AG04449 (cell line): ENCODE measurements around the gene RPS6KB1.
"Not testable (repeated sequence)": the region's sequence is repeated elsewhere in the genome, so short reads cannot be mapped to it uniquely, and the experiment has no call there.

ENCODE experiments used
- CTCF ChIA-PET: fragments of 350-600 bp; formaldehyde crosslinking; extraction: SDS; loops from one replicate; lab custom pipeline; 2021; ENCODE audit warnings: antibody characterized with exemption; lab: Yijun Ruan, JAX
- POLR2A ChIA-PET: fragments of 400-600, 350-600 bp; formaldehyde crosslinking; extraction: SDS; loops from one replicate; lab custom pipeline; 2020; ENCODE audit warnings: antibody characterized with exemption, inconsistent platforms; lab: Yijun Ruan, JAX
- DNase-seq: peaks from one replicate; pipeline ENCODE4 v3.0.0-alpha.2; 2010; ENCODE audit warnings: low read depth, low spot score
- H3K4me3 ChIP-seq: 2 replicates; pipeline ENCODE4 v1.5.1; 2011; ENCODE audit warnings: low read depth, mild to moderate bottlenecking, control low read depth, low read length
- TF ChIP-seq, protein P1 (sequence below): IDR thresholded peaks from one replicate; pipeline ENCODE4 v1.5.1; 2011; ENCODE audit warnings: mild to moderate bottlenecking, moderate library complexity, low read length, control low read depth, inconsistent platforms; ENCODE audit not compliant: insufficient read depth; ENCODE audit errors: missing control alignments

The RPS6KB1 gene

DNA sequence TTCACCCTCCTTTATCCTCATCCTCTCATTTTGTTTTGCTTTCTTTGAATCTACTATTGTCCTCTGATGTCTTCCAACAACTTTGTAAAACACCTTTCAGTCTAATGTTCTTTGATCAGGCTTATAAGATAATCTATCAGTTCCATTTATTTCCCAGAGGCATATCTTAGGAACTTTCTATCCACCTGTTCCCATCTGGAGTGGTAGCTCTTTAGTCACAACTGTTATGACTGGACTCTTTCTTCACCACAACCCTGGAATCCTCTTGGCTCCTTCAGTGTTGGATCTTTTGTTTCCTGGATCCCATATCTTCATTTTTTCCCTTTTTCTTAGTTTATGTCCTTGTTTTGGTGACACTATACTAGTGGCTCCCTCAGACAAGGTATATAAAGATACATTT, 23.5 kb downstream of the RPS6KB1 start:
- TF ChIP-seq, protein P1, sequence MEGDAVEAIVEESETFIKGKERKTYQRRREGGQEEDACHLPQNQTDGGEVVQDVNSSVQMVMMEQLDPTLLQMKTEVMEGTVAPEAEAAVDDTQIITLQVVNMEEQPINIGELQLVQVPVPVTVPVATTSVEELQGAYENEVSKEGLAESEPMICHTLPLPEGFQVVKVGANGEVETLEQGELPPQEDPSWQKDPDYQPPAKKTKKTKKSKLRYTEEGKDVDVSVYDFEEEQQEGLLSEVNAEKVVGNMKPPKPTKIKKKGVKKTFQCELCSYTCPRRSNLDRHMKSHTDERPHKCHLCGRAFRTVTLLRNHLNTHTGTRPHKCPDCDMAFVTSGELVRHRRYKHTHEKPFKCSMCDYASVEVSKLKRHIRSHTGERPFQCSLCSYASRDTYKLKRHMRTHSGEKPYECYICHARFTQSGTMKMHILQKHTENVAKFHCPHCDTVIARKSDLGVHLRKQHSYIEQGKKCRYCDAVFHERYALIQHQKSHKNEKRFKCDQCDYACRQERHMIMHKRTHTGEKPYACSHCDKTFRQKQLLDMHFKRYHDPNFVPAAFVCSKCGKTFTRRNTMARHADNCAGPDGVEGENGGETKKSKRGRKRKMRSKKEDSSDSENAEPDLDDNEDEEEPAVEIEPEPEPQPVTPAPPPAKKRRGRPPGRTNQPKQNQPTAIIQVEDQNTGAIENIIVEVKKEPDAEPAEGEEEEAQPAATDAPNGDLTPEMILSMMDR: no peak
- no peak overlapping the region for H3K4me3 ChIP-seq
- DNase-seq: no peak
- POLR2A ChIA-PET: no interaction called here
- CTCF ChIA-PET: interaction anchor here (5.8 kb wide), 1 partner anchor 120 kb away, joined by 36 read pairs; no protein-coding TSS in a partner anchor

DNA sequence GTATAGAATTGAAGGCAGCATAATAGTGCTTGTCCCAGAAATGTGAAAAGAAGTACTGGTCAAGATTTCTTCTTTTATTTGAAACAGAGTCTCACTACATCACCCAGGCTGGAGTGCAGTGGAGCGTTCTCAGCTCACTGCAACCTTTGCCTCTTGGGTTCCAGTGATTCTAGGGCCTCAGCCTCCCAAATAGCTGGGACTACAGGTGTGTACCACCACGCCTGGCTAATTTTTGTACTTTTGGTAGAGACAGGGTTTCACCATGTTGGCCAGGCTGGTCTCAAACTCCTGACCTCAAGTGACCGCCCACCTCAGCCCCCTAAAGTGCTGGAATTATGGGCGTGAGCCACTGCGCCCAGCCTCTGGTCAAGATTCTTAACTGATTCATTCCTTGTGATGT, 27.7 kb downstream of the RPS6KB1 start:
- H3K4me3 ChIP-seq, POLR2A ChIA-PET, DNase-seq: not testable (repeated sequence)
- CTCF ChIA-PET: interaction anchor here (0.8 to 5.8 kb wide), 3 partner anchors 9 to 116 kb away, joined by 3 to 36 read pairs (median 4); no protein-coding TSS in a partner anchor

DNA sequence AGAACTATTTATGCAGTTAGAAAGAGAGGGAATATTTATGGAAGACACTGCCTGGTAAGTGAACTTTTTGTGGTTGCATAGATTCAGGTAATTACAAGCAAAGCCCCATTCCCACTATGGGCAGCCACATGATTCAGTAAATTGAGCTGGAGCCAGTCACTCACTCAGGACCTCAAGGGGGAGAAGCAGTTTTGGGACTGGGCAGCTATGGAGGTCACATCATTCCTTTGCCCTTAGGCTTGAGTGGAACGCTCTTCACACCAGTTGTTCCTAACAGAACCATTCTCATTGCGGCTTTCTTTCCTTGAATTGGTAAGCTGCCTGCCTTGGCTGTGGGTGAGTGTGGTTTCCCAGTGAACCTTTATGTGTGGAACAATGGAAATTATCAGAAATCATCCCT, 37.2 kb downstream of the RPS6KB1 start:
- CTCF ChIA-PET: interaction anchor here (1.8 kb wide), 1 partner anchor 16 kb away, joined by 7 read pairs; no protein-coding TSS in a partner anchor
- POLR2A ChIA-PET, DNase-seq, H3K4me3 ChIP-seq: not testable (repeated sequence)

DNA sequence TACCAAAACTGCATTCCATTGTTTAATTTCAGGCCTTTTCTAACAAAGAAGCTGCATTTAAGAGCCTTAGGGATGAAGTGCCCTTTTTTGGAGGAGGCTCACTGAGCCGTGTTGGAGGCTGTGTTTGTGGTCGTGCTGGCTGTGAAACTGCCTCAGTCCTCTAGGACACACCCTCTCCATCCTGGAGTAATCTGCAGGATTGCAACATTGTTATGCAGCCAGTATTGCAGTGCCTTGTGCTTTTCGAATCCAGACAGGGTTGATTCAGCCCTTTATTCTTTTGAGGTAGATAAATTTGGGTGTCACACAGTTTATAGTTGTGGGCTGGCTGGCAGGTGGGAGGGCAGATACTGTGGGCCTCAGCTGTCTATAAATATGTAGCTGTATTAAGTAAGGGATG, 37.8 kb downstream of the RPS6KB1 start:
- DNase-seq, H3K4me3 ChIP-seq, POLR2A ChIA-PET: not testable (repeated sequence)
- CTCF ChIA-PET: interaction anchor here (1.8 kb wide), 1 partner anchor 17 kb away, joined by 7 read pairs; no protein-coding TSS in a partner anchor

DNA sequence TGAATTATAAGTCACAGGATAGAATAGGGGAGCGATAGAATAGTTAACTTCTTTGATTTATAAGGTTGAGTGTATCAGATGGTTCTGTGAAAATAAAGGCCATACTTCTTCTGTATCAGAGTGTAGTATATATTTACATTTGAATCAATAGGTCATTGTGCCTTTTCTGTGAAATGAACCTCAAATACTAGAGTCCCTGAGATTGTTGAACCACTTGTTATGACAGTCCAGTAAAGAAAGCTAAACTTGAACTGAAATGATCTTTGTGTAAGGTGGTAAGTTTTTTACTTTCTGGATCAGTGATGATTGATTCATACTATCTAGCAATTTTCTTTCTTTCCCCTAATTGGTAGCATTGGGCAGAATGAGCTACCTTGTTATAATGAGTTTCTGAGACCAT, 40.4 kb downstream of the RPS6KB1 start:
- DNase-seq, H3K4me3 ChIP-seq, POLR2A ChIA-PET: not testable (repeated sequence)
- CTCF ChIA-PET: interaction anchor here (1.7 kb wide), 1 partner anchor 19 kb away, joined by 9 read pairs; no protein-coding TSS in a partner anchor

DNA sequence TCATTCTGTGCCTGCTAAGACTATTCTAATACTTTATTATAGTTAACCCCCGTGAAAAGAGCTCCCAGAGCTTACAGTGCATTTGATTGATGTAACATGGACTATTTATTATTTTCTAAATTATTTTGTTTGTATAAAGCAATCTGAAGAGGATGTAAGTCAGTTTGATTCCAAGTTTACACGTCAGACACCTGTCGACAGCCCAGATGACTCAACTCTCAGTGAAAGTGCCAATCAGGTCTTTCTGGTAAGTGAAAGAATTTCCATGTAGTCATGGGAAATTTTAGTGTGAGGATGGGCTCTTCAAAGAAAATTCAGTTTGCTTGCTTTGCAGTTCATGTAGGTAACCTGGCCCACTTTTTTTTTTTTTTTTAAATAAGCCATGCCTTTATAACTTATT, 47.8 kb downstream of the RPS6KB1 start:
- POLR2A ChIA-PET, H3K4me3 ChIP-seq, DNase-seq: not testable (repeated sequence)
- CTCF ChIA-PET: interaction anchor here (2.9 kb wide), 1 partner anchor 27 kb away, joined by 12 read pairs; no protein-coding TSS in a partner anchor

DNA sequence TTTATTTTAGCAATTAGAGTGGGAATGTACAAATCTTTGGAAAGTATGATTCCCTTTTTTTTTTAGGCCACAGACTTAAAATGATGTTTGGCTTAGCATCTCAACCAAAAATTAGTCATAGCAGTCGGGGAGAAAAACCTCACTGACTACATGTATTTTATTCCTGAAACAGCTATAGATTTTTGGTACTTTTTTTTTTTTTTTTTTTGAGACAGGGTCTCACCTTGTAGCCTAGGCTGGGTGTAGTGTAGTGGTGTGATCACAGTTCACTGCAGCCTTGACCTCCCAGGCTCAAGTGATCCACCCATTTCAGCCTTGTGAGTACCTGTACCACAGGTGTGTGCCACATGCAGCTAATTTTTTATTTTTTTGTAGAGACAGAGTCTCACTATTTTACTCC, 48.2 kb downstream of the RPS6KB1 start:
- TF ChIP-seq, protein P1: no peak
- H3K4me3 ChIP-seq: no peak overlapping the region
- POLR2A ChIA-PET: no interaction called here
- no peak for DNase-seq
- CTCF ChIA-PET: no interaction called here

DNA sequence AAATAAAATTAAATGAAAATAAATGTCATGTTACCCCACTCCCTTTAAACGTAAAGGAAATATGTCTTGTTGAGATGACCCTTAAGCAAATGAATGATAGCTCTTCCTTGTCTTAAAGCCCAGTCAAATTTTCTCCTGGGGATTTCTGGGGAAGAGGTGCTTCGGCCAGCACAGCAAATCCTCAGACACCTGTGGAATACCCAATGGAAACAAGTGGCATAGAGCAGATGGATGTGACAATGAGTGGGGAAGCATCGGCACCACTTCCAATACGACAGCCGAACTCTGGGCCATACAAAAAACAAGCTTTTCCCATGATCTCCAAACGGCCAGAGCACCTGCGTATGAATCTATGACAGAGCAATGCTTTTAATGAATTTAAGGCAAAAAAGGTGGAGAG, 53.5 kb downstream of the RPS6KB1 start:
- DNase-seq, POLR2A ChIA-PET, H3K4me3 ChIP-seq: not testable (repeated sequence)
- CTCF ChIA-PET: interaction anchor here (1.3 kb wide), 1 partner anchor 32 kb away, joined by 5 read pairs; no protein-coding TSS in a partner anchor

DNA sequence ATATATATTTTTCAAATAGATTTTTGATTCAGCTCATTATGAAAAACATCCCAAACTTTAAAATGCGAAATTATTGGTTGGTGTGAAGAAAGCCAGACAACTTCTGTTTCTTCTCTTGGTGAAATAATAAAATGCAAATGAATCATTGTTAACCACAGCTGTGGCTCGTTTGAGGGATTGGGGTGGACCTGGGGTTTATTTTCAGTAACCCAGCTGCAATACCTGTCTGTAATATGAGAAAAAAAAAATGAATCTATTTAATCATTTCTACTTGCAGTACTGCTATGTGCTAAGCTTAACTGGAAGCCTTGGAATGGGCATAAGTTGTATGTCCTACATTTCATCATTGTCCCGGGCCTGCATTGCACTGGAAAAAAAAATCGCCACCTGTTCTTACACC, 54.4 kb downstream of the RPS6KB1 start:
- CTCF ChIA-PET, DNase-seq, POLR2A ChIA-PET: not testable (repeated sequence)

DNA sequence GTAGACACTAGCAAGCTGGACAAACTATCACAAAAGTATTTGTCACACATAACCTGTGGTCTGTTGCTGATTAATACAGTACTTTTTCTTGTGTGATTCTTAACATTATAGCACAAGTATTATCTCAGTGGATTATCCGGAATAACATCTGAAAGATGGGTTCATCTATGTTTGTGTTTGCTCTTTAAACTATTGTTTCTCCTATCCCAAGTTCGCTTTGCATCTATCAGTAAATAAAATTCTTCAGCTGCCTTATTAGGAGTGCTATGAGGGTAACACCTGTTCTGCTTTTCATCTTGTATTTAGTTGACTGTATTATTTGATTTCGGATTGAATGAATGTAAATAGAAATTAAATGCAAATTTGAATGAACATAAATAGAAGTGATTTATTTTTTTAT, 57.1 kb downstream of the RPS6KB1 start:
- CTCF ChIA-PET: interaction anchor here (0.7 kb wide), 1 partner anchor 36 kb away, joined by 5 read pairs; no protein-coding TSS in a partner anchor
- TF ChIP-seq, protein P1: no peak
- no peak overlapping the region for H3K4me3 ChIP-seq
- DNase-seq: no peak
- POLR2A ChIA-PET: no interaction called here

More for the DNA sequence above, 54.4 kb downstream of the RPS6KB1 start:
- not testable (repeated sequence) for H3K4me3 ChIP-seq
